ENCODE data around the gene SSBP4. TPM values are rescaled to one million over a fixed set of nuclear protein-coding genes. Genes with fewer than 3 reads are reported as not detected.

SSBP4 gene
- total and polyA plus RNA-seq, 2 of the 8 experiments (the other 6 are each of a cell fraction or from before 2014, with no cell fraction given), result 26.4 to 33.7 TPM

DNA sequence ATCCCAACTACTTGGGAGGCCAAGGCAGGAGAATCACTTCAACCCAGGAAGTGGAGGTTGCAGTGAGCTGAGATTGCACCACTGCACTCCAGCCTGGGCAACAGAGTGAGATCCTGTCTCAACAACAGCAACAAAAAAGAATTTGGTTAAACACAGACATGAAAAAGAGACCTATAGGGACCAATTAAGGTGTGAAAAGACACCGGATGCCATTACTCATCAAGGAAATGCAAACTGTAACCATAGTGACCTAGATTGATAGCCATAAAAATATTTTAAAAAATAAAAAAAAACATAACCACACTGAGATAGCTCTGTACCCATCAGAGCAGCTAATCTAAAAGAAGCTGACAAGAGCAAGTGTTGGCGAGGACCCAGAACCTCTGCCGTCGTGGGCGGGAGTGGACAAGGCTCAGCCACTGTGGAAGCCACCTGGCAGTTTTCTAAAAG, 55.8 kb downstream of the SSBP4 start (continued):
- TF ChIP-seq KDM5A (IDR thresholded peaks at IDR 0.05; ENCODE audit: low read length) (no peak), JUND (IDR thresholded peaks at IDR 0.05; ENCODE audit: low read length) (no peak), TBP (IDR thresholded peaks at IDR 0.05; ENCODE audit: low read depth, low read length) (no peak), KDM4A (IDR thresholded peaks at IDR 0.05; ENCODE audit: low read depth, low read length, severe bottlenecking) (no peak), RXRA (IDR thresholded peaks at IDR 0.05; ENCODE audit: insufficient read depth, low read depth, low read length) (no peak), BCL11A (IDR thresholded peaks at IDR 0.05; ENCODE audit: low read depth in 2 of 2, low read length in 2 of 2) (no peak), EGR1 (IDR thresholded peaks at IDR 0.05; ENCODE audit: borderline replicate concordance, low read depth, low read length) (no peak)

Measured in H1 (cell line).